ENCODE results near the gene GPC1. TPM values are rescaled to one million over a fixed set of nuclear protein-coding genes. Genes with fewer than 3 reads are reported as not detected.

GPC1 gene
- total and polyA plus RNA-seq, 2 of the 13 experiments (the other 11 are each of a cell fraction or from before 2014, with no cell fraction given): 4.0 to 5.5 TPM

GRCh38 chr2:240508832-240509545, 73.5 kb downstream of the GPC1 start (continued):
- TF ChIP-seq ZBTB40 (IDR thresholded peaks at IDR 0.05): 0 out of 2 replicates have a peak, but pooled peaks have one; percentile 10
- no peak for TF ChIP-seq ZBTB40 (CRISPR knock-in tag; IDR thresholded peaks at IDR 0.05)
